ENCODE results near the gene PPP1R3C.

The PPP1R3C gene

DNA sequence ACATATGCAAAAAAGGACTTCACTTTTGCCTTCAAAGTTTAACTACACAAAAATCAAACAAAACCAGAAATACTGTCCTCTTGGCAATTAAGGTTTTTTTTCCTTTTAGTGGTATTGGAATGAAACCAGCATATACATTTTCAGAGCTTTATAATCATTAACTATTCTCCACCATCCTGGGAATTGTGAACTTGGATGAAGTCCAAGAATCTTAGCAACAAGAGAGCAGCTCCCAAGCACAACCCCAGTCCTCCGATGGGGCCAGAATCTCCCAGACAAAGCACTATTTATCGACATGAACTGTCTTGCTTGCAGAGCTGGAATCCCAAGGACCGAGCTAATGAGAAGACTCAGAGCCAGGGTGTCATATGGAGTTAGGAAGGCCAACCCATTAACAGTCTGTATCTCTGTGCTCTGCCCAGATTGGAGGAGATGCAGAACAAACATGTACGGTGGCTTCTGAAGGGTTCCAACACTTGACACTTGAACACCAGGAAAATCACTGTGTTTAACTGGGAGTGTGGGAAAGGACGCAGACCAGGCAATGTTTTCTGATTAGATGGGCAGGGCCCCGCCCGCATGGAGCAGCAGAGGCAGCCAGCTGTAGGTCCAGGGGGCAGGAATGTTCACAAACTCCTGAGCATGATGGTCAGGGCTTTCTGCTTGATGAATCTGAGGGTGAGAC lies 35.5 kb downstream of the PPP1R3C start:
- DNase-seq: no peak

- DNase-seq: no peak
These were observed 36.1 kb downstream of the PPP1R3C start for GRCh38 chr10:91596825-91597196.

DNA sequence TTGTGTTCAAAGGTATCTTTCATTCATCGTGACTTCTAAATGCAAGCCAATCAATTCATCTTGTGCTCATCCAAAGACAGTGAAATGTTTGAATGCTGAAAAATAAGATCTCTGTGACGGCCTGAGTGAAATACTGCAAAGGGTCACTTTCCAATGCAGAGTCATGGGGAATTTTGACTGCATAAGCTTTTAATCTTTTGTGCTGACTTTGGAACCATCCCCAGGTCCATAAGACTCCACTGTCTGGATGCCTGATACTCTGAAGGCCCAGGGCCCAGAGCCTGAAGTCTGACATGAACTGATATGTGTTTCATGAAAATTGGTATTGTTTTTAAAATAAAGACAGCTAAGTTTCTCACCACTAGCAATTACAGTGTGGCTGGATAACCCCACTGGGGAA lies 39.0 kb downstream of the PPP1R3C start:
- no peak for DNase-seq

GRCh38 chr10:91593366-91593765 lies 39.5 kb downstream of the PPP1R3C start:
- DNase-seq: no peak

- no peak for DNase-seq
These were observed 40.5 kb downstream of the PPP1R3C start for GRCh38 chr10:91592266-91592975.

DNA sequence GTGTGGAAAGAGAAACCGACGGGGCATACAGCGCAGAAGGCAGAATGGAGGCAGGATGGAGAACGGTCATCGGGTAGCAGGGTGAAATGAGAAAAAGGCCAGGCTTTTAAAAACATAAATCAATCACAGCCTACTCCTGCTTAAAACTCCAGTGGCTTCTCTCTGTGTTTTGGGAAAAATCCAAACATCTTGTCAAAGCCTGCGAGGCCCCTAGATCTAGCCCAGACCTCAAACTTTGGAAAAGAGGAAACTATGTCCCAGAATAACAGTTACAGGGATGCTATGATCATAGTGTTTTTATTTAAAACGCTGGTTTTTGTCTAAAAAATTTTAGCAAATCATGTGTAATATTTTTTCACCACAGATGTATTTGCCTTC lies 41.1 kb downstream of the PPP1R3C start:
- no peak for DNase-seq

- no peak for DNase-seq
These were observed 41.7 kb downstream of the PPP1R3C start for GRCh38 chr10:91590904-91591796.

- no peak for DNase-seq
These were observed 42.5 kb downstream of the PPP1R3C start for GRCh38 chr10:91590142-91590903.

DNA sequence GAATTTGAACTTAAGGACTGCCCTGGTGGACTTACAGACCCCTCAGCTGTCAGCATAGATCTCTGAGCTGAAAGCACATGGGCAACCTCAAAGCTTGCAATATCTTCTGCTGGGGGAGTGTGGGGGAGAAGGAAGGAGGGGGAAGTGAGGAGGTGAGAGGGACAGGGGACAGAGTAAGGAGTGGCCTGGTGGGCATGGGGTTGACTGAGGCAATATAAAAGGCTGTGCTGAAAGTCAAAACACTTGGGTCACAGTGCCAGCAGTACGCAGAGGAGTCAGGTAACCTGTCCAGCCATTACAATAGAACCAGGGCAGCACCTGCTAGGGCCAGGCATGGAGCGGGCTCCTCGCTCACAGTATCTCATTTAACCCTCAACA lies 43.2 kb downstream of the PPP1R3C start:
- no peak for DNase-seq

GRCh38 chr10:91589015-91589657 lies 43.7 kb downstream of the PPP1R3C start:
- DNase-seq: no peak

DNA sequence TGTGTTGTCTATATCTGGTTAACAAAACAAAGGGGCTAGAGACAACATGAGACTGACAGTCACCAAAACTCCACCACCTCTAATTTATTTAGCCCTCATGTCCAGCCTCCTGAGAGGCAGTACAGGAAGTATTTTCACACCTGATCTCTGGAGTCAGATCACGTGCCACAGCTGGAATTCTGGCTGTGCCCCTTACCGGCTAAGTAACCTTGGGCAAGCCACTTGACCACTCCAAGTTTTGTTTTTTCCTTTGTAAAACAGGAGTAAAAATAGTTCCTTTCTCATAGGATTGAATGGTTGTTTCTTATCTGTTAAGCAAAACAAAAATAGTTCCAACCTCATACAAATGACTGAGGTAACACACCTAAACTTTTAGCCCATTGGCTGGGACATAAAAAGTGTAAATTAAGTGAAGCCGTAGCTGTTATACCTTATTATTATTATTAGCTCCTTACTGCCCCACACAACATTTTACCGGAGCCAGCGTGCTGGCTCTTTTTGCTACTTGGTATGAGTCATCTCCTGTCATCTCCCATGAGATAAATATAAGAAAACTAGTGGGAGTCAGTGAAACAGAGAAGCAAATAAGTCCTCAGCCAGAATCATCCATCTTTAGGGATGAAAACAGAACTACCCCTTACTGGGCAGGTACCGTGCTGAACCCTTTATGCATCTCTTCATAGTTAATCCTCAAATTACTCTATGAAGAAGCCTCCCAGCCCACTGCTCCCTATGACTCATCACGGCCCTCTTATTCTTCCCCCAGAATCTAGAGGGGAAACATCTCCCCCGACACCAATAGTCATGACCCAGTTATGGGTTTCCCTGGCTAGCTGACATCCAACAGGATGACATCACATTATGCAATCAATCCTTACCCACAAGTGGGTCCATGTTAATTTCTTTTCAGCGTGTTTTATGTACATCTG lies 44.9 kb downstream of the PPP1R3C start:
- DNase-seq: no peak

DNA sequence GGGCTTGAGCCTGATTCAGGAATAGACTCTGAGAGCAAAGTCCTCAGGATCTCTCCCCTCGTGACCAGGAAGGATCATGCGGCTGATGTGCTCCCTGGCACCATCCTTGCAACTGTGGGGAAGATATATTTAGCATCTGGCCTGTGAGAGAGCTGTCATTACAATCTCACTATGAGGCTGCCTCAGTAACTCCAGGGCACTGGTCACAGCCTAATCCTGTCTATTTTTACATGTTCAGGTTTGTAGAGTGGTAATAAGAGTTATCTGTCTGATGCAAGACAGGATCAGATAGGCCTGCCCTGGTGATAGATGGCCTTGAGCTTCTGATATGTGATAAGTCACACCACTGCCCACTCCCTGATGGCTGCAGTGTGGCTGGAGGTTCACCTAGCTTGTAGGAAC lies 50.7 kb downstream of the PPP1R3C start:
- no peak for DNase-seq

- DNase-seq: no peak
These were observed 53.4 kb downstream of the PPP1R3C start for GRCh38 chr10:91579329-91579985.

Measured in CD4-positive, alpha-beta T cell treated with Interferon alpha-2 for 1 hour (primary cell).